CD4-positive, CD25-positive, alpha-beta regulatory T cell (primary cell): ENCODE results near the gene R3HDM1. TPM values are rescaled to one million over a fixed set of nuclear protein-coding genes. Genes with fewer than 3 reads are reported as not detected.
A peak's percentile ranks its signal among the peaks of the same experiment; 100 is the strongest.
"Not testable (repeated sequence)": the region's sequence is repeated elsewhere in the genome, so short reads cannot be mapped to it uniquely, and the experiment has no call there.

Experiments used
- ATAC-seq, 2 donors: fragments of 150-1000 bp; cut with Tn5 transposase; one replicate each; pipeline ENCODE4 v1.10.0; 2021; ENCODE audit warnings: low read depth in 2 of 2, moderate number of reproducible peaks in 2 of 2, moderate library complexity in 1 of 2
- DNase-seq, 3 donors: peaks; one replicate each; pipeline versions ENCODE4 v3.0.0 to v3.0.0-alpha.2; 2012 to 2022; ENCODE audit warnings: mixed read lengths in 1 of 3
- H3K27ac ChIP-seq: one replicate; pipeline ENCODE4 v1.7.0; 2013; ENCODE audit warnings: mild to moderate bottlenecking, low read length; ENCODE audit not compliant: insufficient read depth, poor library complexity, severe bottlenecking
- H3K27me3 ChIP-seq: one replicate; pipeline ENCODE4 v1.7.0; 2013; ENCODE audit warnings: low read length; ENCODE audit not compliant: control insufficient read depth, insufficient read depth
- H3K36me3 ChIP-seq: one replicate; pipeline ENCODE4 v1.7.0; 2013; ENCODE audit warnings: mild to moderate bottlenecking, low read length, moderate library complexity; ENCODE audit not compliant: control insufficient read depth, insufficient read depth
- H3K4me1 ChIP-seq: 2 replicates; pipeline ENCODE4 v1.7.0; 2013; ENCODE audit warnings: mild to moderate bottlenecking, low read length; ENCODE audit not compliant: insufficient read depth, control insufficient read depth, poor library complexity, severe bottlenecking
- H3K4me3 ChIP-seq: one replicate; pipeline ENCODE4 v1.7.0; 2013; ENCODE audit warnings: low read depth, mild to moderate bottlenecking, low read length, moderate library complexity
- H3K9me3 ChIP-seq, 2 experiments: 1 replicate in 1 of 2; 2 replicates in 1 of 2; pipeline ENCODE4 v1.7.0; 2013; ENCODE audit warnings: low read length in 2 of 2, mild to moderate bottlenecking in 1 of 2, moderate library complexity in 1 of 2; ENCODE audit not compliant: control insufficient read depth in 2 of 2
- H3K27ac Mint-ChIP-seq, 3 donors: one replicate each; pipeline ENCODE4 v1.8.0; 2020 to 2022; ENCODE audit warnings: mild to moderate bottlenecking in 3 of 3, mixed read lengths in 3 of 3, moderate library complexity in 2 of 3
- H3K27me3 Mint-ChIP-seq: one replicate; pipeline ENCODE4 v1.8.0; 2022; ENCODE audit warnings: mild to moderate bottlenecking, mixed read lengths
- H3K36me3 Mint-ChIP-seq: one replicate; pipeline ENCODE4 v1.8.0; 2020; ENCODE audit warnings: mixed read lengths
- H3K4me1 Mint-ChIP-seq, 4 donors: one replicate each; pipeline ENCODE4 v1.8.0; 2020 to 2022; ENCODE audit warnings: mixed read lengths in 4 of 4, mild to moderate bottlenecking in 1 of 4
- H3K4me3 Mint-ChIP-seq, 4 donors: one replicate each; pipeline ENCODE4 v1.8.0; 2020 to 2022; ENCODE audit warnings: mild to moderate bottlenecking in 4 of 4, mixed read lengths in 4 of 4, moderate library complexity in 3 of 4
- H3K9me3 Mint-ChIP-seq, 7 donors: one replicate each; pipeline ENCODE4 v1.8.0; 2020 to 2022; ENCODE audit warnings: mixed read lengths in 7 of 7, mild to moderate bottlenecking in 3 of 7, moderate library complexity in 2 of 7
- polyA plus RNA-seq, 4 donors: library from polyadenylated mRNA; unstranded; fragments of 300-500 nt; fragmentation: Illumina TruSeq; gene quantifications; one replicate each; pipeline ENCODE4 v1.2.3, GENCODE V29; 2021
- total RNA-seq: library from RNA; stranded (reverse); gene quantifications from one replicate; pipeline ENCODE4 v1.2.3, GENCODE V29; 2022

Gene R3HDM1
- total and polyA plus RNA-seq, 5 donors from 2014 or later, result 8.3 to 43.9 (median 16.3) TPM

GRCh38 chr2:135510577-135510976 is 20.7 kb upstream of the R3HDM1 start:
- ATAC-seq (no peak), DNase-seq (no peak)
- Histone ChIP-seq H3K4me1 (no peaks in the 10 kb centered on the region), H3K36me3 (no peaks in the 10 kb centered on the region), H3K27ac (no peak overlapping the region), H3K4me3 (no peak overlapping the region), H3K9me3 (peaks cover 0 to 2% of the 10 kb centered on the region in 2 experiments), H3K27me3 (no peaks in the 10 kb centered on the region)
- peaks cover 7% of the 10 kb centered on the region for H3K36me3 Mint-ChIP-seq
- H3K4me1 Mint-ChIP-seq, result peaks cover 0 to 2% (median 0%) of the 10 kb centered on the region in 4 donors
- H3K27me3 Mint-ChIP-seq, result peaks cover 5% of the 10 kb centered on the region
- peak overlapping the region in 1 of 3 donors; percentile 34 for H3K27ac Mint-ChIP-seq
- peaks cover 0 to 8% (median 3%) of the 10 kb centered on the region in 7 donors for H3K9me3 Mint-ChIP-seq
- H3K4me3 Mint-ChIP-seq, result peak overlapping the region in 1 of 4 donors; percentile 39

GRCh38 chr2:135512099-135512498 is 19.2 kb upstream of the R3HDM1 start:
- Mint-ChIP-seq H3K4me3 (no peak overlapping the region), H3K9me3 (peaks cover 0 to 7% (median 3%) of the 10 kb centered on the region in 7 donors), H3K27ac (no peak overlapping the region), H3K4me1 (no peaks in the 10 kb centered on the region), H3K27me3 (peaks cover 5% of the 10 kb centered on the region), H3K36me3 (peaks cover 7% of the 10 kb centered on the region)
- ATAC-seq (no peak), DNase-seq (no peak)
- Histone ChIP-seq H3K9me3 (peaks cover 0 to 6% of the 10 kb centered on the region in 2 experiments), H3K27ac (no peak overlapping the region), H3K4me3 (no peak overlapping the region), H3K36me3 (no peaks in the 10 kb centered on the region), H3K4me1 (no peaks in the 10 kb centered on the region), H3K27me3 (no peaks in the 10 kb centered on the region)

DNA sequence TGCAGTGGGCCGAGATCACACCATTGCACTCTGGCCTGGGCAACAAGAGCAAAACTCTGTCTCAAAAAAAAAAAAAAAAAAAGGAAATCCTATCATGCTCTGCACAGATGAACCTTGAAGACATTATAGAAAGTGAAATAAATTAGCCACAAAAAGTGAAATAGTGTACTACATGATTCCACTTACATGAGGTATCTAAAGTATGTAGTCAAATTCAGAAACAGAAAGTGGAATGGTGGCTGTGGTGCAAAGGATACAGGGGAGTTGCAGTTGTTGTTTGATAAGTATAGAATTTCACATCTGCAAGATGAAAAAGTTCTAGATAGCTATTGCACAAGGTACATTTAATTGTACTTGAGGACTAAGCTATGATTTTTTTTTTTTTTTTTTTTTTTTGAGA is 5.5 kb upstream of the R3HDM1 start:
- Histone ChIP-seq H3K27ac (no peak overlapping the region), H3K4me1 (peaks cover 6% of the 10 kb centered on the region), H3K9me3 (no peaks in the 10 kb centered on the region), H3K36me3 (no peaks in the 10 kb centered on the region), H3K27me3 (no peaks in the 10 kb centered on the region), H3K4me3 (no peak overlapping the region)
- peak in 1 of 3 donors; percentile 13 for DNase-seq
- Mint-ChIP-seq H3K4me1 (peaks cover 4 to 9% (median 5%) of the 10 kb centered on the region in 4 donors), H3K4me3 (no peak overlapping the region), H3K36me3 (peaks cover 21% of the 10 kb centered on the region), H3K9me3 (peaks cover 0 to 2% (median 0%) of the 10 kb centered on the region in 7 donors), H3K27me3 (no peaks in the 10 kb centered on the region), H3K27ac (no peak overlapping the region)
- ATAC-seq, result no peak

GRCh38 chr2:135528006-135528405 is 3.3 kb upstream of the R3HDM1 start:
- Histone ChIP-seq H3K36me3 (no peaks in the 10 kb centered on the region), H3K9me3 (no peaks in the 10 kb centered on the region), H3K4me3 (no peak overlapping the region), H3K27ac (no peak overlapping the region), H3K4me1 (peaks cover 17% of the 10 kb centered on the region), H3K27me3 (no peaks in the 10 kb centered on the region)
- ATAC-seq (no peak), DNase-seq (no peak)
- no peaks in the 10 kb centered on the region for H3K27me3 Mint-ChIP-seq
- H3K9me3 Mint-ChIP-seq, result no peaks in the 10 kb centered on the region
- peak overlapping the region in 2 of 4 donors; percentile 2 to 79 for H3K4me3 Mint-ChIP-seq
- H3K36me3 Mint-ChIP-seq, result peaks cover 7% of the 10 kb centered on the region
- no peak overlapping the region for H3K27ac Mint-ChIP-seq
- H3K4me1 Mint-ChIP-seq, result peaks cover 8 to 15% (median 12%) of the 10 kb centered on the region in 4 donors

GRCh38 chr2:135530313-135531230 is 712 bp upstream of the R3HDM1 start, which contains the start of gene ZRANB3:
TSS of gene ZRANB3 (minus strand) at chr2:135531218.
- H3K9me3 ChIP-seq, result no peaks in the 10 kb centered on the region
- peak within 1 kb of the TSS; percentile 92 for H3K27ac ChIP-seq
- Mint-ChIP-seq H3K4me3 (no peak within 1 kb of the TSS), H3K4me1 (peaks cover 0 to 34% (median 24%) of the 10 kb centered on the region in 4 donors), H3K9me3 (no peaks in the 10 kb centered on the region), H3K36me3 (no peaks in the 10 kb centered on the region), H3K27ac (peak within 1 kb of the TSS in 2 of 3 donors; percentile 56 to 91), H3K27me3 (no peaks in the 10 kb centered on the region)
- DNase-seq, result peak; percentile 93 to 99 (median 97)
- peak; percentile 77 for ATAC-seq
- no peaks in the 10 kb centered on the region for H3K27me3 ChIP-seq
- H3K4me1 ChIP-seq, result peaks cover 20% of the 10 kb centered on the region
- H3K36me3 ChIP-seq, result no peaks in the 10 kb centered on the region
- peak within 1 kb of the TSS; percentile 99 for H3K4me3 ChIP-seq

DNA sequence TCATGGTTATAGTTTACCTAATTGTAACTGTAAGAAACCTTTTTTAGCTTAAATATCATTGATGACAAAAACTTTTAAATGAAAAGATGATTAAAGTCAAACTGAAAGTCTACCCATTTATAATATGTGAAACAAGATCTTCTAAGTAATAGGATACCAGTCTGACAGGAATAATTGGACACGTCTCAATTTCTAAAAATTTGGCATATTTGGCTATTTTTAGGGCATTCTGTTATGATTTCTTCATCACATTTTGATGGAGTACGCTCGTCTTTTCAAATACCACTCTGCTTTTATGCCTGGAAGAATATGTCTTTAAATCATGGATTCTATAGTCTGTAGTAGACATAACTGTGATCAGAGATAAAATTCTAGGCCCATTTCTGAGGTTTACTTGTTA is 1.3 kb downstream of the R3HDM1 start:
- Histone ChIP-seq H3K27ac (peak overlapping the region; percentile 92), H3K9me3 (no peaks in the 10 kb centered on the region), H3K36me3 (no peaks in the 10 kb centered on the region), H3K4me3 (peak overlapping the region; percentile 46), H3K27me3 (no peaks in the 10 kb centered on the region), H3K4me1 (peaks cover 20% of the 10 kb centered on the region)
- no peaks in the 10 kb centered on the region for H3K36me3 Mint-ChIP-seq
- H3K27ac Mint-ChIP-seq, result peak overlapping the region in 1 of 3 donors; percentile 34
- no peaks in the 10 kb centered on the region for H3K9me3 Mint-ChIP-seq
- no peaks in the 10 kb centered on the region for H3K27me3 Mint-ChIP-seq
- peak overlapping the region in 1 of 4 donors; percentile 79 for H3K4me3 Mint-ChIP-seq
- no peak for ATAC-seq
- no peak for DNase-seq
- H3K4me1 Mint-ChIP-seq, result peaks cover 5 to 38% (median 28%) of the 10 kb centered on the region in 4 donors

DNA sequence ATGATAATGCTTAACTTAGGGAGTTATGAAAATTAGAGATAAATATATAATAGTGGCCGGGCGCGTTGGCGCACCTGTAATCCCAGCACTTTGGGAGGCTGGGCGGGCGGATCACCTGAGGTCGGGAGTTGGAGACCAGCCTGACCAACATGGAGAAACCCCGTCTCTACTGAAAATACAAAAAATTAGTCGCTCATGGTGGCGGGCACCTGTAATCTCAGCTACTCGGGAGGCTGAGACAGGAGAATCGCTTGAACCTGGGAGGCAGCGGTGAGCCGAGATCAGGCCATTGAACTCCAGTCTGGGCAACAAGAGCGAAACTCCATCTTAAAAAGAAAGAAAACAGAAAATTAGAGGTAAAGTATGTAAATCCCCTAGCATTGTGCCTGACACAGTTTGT is 2.3 kb downstream of the R3HDM1 start:
- peaks cover 20% of the 10 kb centered on the region for H3K4me1 ChIP-seq
- not testable (repeated sequence) for ATAC-seq, H3K36me3 Mint-ChIP-seq, H3K9me3 Mint-ChIP-seq, H3K27me3 ChIP-seq, H3K4me3 ChIP-seq, H3K27ac ChIP-seq, H3K27ac Mint-ChIP-seq, H3K36me3 ChIP-seq, DNase-seq, H3K9me3 ChIP-seq, H3K27me3 Mint-ChIP-seq
- H3K4me1 Mint-ChIP-seq, result peaks cover 5 to 38% (median 25%) of the 10 kb centered on the region in 4 donors
- peak overlapping the region in 2 of 4 donors; percentile 26 to 79 for H3K4me3 Mint-ChIP-seq
